HFFc6 (cell line): ENCODE results near the gene TMEM51. TPM values are rescaled to one million over a fixed set of nuclear protein-coding genes. Genes with fewer than 3 reads are reported as not detected.
"Not testable (repeated sequence)": the region's sequence is repeated elsewhere in the genome, so short reads cannot be mapped to it uniquely, and the experiment has no call there.

Source experiments
- DNase-seq: peaks from one replicate; pipeline ENCODE4 v3.0.0-alpha.2; 2018
- H3K27ac Mint-ChIP-seq: 2 replicates; pipeline ENCODE4 v1.8.0; 2020; ENCODE audit warnings: mild to moderate bottlenecking, mixed read lengths
- H3K27me3 Mint-ChIP-seq: 2 replicates; pipeline ENCODE4 v1.8.0; 2021; ENCODE audit warnings: mild to moderate bottlenecking, moderate library complexity, mixed read lengths; ENCODE audit not compliant: insufficient read depth
- H3K36me3 Mint-ChIP-seq: 2 replicates; pipeline ENCODE4 v1.8.0; 2021; ENCODE audit warnings: low read depth, mixed read lengths
- H3K4me1 Mint-ChIP-seq: 2 replicates; pipeline ENCODE4 v1.8.0; 2020; ENCODE audit warnings: low read depth, mixed read lengths
- H3K4me3 Mint-ChIP-seq: 2 replicates; pipeline ENCODE4 v1.8.0; 2020; ENCODE audit warnings: mild to moderate bottlenecking, moderate library complexity, mixed read lengths
- H3K9me3 Mint-ChIP-seq: 2 replicates; pipeline ENCODE4 v1.8.0; 2020; ENCODE audit warnings: mild to moderate bottlenecking, mixed read lengths
- total RNA-seq, 6 experiments: library from RNA; stranded (reverse); fragmentation: NEBNext Ultra II Directional; extraction: Animal tissue kit (Norgen Biotek cat#: 25700); gene quantifications; 2 replicates in 1 of 6; 3 replicates in 5 of 6; pipeline ENCODE4 v1.2.3, GENCODE V29; 2021
- TF ChIP-seq, protein P1 (sequence below): fragments of 200-600 bp; sonication (generic); IDR thresholded peaks from 2 replicates; pipeline ENCODE4 v1.5.0; 2021; ENCODE audit warnings: antibody characterized with exemption, mild to moderate bottlenecking

Gene TMEM51
- total RNA-seq, 6 experiments from 2014 or later: 4.8 to 6.8 (median 6.6) TPM

DNA sequence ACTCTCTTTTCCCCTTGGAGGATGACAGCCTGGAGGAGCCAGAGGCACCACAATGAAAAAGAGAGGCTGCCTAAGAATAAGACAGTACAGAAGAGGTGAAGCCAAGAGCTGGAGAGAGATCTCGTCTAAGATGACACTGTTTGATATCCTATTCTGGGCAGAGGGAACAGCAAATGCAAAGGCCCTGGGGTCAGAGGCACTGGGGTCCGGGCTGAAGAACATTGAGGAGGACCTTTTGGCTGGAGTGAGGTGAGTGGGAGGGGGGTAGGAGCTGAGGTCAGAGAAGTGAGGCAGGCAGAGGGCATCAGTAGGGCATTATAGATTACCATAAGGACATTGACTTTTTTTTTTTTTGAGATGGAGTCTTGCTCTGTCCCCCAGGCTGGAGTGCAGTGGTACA, 19.3 kb upstream of the TMEM51 start:
- TF ChIP-seq, protein P1, sequence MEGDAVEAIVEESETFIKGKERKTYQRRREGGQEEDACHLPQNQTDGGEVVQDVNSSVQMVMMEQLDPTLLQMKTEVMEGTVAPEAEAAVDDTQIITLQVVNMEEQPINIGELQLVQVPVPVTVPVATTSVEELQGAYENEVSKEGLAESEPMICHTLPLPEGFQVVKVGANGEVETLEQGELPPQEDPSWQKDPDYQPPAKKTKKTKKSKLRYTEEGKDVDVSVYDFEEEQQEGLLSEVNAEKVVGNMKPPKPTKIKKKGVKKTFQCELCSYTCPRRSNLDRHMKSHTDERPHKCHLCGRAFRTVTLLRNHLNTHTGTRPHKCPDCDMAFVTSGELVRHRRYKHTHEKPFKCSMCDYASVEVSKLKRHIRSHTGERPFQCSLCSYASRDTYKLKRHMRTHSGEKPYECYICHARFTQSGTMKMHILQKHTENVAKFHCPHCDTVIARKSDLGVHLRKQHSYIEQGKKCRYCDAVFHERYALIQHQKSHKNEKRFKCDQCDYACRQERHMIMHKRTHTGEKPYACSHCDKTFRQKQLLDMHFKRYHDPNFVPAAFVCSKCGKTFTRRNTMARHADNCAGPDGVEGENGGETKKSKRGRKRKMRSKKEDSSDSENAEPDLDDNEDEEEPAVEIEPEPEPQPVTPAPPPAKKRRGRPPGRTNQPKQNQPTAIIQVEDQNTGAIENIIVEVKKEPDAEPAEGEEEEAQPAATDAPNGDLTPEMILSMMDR: no peak
- no peak overlapping the region for H3K4me3 Mint-ChIP-seq
- no peaks in the 10 kb centered on the region for H3K4me1 Mint-ChIP-seq
- H3K36me3 Mint-ChIP-seq: 0 out of 2 replicates have a peak, but pooled peaks cover 5% of the 10 kb centered on the region
- H3K27me3 Mint-ChIP-seq: peaks cover 41% of the 10 kb centered on the region
- no peak overlapping the region for H3K27ac Mint-ChIP-seq
- H3K9me3 Mint-ChIP-seq: peaks cover 4% of the 10 kb centered on the region; the same call in 1 of the 2 replicates
- DNase-seq: no peak

DNA sequence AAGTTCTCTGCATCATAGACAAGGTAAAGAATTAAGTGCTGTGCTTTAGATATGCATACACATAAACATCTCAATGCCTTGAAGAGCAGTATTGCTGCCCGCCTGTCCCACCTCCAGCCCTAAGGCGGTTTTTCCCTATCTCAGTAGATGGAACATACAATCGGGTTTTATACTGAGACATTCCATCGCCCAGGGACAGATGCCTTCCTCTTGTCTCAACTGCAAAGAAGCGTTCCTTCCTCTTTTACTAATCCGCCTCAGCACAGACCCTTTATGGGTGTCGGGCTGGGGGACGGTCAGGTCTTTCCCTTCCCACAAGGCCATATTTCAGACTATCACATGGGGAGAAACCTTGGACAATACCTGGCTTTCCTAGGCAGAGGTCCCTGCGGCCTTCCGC, 17.9 kb upstream of the TMEM51 start:
- H3K9me3 Mint-ChIP-seq, DNase-seq, H3K4me3 Mint-ChIP-seq, H3K4me1 Mint-ChIP-seq, H3K27ac Mint-ChIP-seq, H3K36me3 Mint-ChIP-seq: not testable (repeated sequence)
- H3K27me3 Mint-ChIP-seq: peaks cover 39% of the 10 kb centered on the region

DNA sequence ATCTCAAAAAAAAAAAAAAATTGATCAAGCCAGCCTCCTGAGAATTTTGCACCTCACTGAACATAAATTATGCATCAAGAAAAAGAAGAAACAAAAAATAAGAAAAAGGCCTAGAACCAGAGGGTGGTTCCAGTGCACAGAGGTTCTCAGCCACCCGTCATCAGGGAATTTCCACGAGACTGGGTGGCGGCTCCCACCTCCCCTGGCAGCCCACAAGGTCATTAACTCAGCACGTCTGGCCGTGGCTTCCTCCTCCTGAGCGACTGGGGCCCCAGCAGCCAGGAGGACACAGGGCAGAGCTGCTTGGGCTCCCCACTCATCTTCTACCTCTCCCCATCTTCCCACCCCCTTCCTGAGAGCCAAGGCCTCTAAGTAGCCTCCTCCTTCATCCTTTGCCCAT, 15.7 kb upstream of the TMEM51 start:
- Mint-ChIP-seq H3K27ac (no peak overlapping the region), H3K36me3 (no peaks in the 10 kb centered on the region)

DNA sequence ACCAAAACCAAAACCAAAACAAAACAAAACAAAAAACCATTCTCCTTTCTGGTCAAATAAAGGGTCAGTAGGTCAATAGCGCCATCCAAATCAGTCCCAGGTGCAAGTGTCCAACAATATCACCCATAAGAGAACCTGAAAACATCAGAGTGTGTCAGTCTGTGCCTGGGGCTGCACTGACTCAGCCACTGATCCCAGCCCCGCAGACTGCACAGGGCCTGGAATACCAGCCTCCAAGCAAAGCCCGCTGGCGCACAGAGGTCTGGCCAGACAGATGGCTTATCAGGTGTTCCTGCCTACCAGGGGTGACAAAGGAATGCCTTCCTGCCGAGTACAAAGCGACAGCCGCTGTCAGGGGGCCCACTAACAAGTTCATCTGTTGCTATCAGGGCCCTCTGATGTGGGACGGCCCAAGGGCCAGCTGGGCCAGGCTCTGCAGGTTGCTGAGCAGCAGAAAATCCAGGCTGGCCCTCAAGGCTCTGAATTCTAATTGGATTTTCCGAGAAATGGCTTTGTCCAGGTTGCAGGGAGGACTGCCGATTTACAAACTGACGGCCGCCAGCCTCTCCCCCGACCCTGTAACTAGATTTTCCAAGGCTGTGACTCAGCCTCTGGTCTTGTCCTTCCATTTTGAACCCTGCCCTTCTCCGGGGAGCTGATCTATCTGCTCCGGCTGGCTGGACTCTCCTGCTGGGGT, 13.7 kb upstream of the TMEM51 start:
- Mint-ChIP-seq H3K9me3 (no peaks in the 10 kb centered on the region), H3K4me1 (peaks cover 5% of the 10 kb centered on the region; the same call in 1 of the 2 replicates), H3K36me3 (no peaks in the 10 kb centered on the region), H3K4me3 (no peak overlapping the region), H3K27me3 (peaks cover 36% of the 10 kb centered on the region), H3K27ac (no peak overlapping the region)
- TF ChIP-seq, protein P1: no peak
- DNase-seq: no peak

More for the DNA sequence above, 15.7 kb upstream of the TMEM51 start:
- no peak for DNase-seq
- H3K4me1 Mint-ChIP-seq: peaks cover 5% of the 10 kb centered on the region; the same call in 1 of the 2 replicates
- peaks cover 44% of the 10 kb centered on the region for H3K27me3 Mint-ChIP-seq
- H3K9me3 Mint-ChIP-seq: no peaks in the 10 kb centered on the region
- no peak overlapping the region for H3K4me3 Mint-ChIP-seq
- TF ChIP-seq, protein P1: no peak

DNA sequence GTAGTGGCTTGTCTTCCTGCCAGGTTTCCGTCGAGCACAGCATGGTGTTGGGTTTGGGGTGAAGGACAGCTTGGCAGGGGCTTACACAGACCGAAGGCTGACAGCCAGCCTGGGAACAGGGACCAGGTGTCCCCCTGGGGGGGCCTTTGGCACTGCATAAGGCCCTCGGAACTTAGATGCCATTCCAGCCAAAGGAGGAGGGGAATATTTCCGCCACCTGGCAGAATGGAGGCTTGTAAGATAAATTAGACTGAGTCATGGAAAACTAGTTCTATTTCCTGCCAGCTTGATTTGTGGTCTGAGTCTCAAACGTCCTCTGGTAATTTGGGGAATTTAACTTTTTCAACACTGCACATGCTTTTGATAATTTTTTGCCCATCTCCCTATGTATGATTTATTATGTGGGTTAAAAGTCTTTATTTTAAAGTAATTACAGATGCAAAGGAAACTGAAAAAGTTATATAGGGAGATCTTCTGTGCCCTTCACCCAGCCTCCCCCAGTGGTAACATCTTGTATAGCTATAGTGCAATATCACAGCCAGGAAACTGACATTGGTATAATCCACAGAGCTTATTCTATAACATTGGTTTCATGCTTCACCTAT, 11.5 kb upstream of the TMEM51 start:
- TF ChIP-seq, protein P1: peak; percentile 37; the same call in 1 of the 2 replicates
- Mint-ChIP-seq H3K4me1 (peaks cover 5% of the 10 kb centered on the region; the same call in 1 of the 2 replicates), H3K27me3 (peaks cover 39% of the 10 kb centered on the region), H3K9me3 (no peaks in the 10 kb centered on the region), H3K36me3 (no peaks in the 10 kb centered on the region), H3K27ac (no peak overlapping the region), H3K4me3 (no peak overlapping the region)
- DNase-seq: no peak

GRCh38 chr1:15145327-15145726, 8.2 kb upstream of the TMEM51 start:
- TF ChIP-seq, protein P1: no peak
- DNase-seq: no peak
- Mint-ChIP-seq H3K9me3 (no peaks in the 10 kb centered on the region), H3K36me3 (no peaks in the 10 kb centered on the region), H3K27me3 (peaks cover 41% of the 10 kb centered on the region), H3K27ac (no peak overlapping the region), H3K4me1 (no peaks in the 10 kb centered on the region), H3K4me3 (no peak overlapping the region)
